ENCODE data around the gene SORBS1. TPM values are rescaled to one million over a fixed set of nuclear protein-coding genes. Genes with fewer than 3 reads are reported as not detected.

SORBS1 gene
- total and polyA plus RNA-seq, 2 of the 13 experiments (the other 11 are each of a cell fraction or from before 2014, with no cell fraction given) = 16.8 to 39.8 TPM

DNA sequence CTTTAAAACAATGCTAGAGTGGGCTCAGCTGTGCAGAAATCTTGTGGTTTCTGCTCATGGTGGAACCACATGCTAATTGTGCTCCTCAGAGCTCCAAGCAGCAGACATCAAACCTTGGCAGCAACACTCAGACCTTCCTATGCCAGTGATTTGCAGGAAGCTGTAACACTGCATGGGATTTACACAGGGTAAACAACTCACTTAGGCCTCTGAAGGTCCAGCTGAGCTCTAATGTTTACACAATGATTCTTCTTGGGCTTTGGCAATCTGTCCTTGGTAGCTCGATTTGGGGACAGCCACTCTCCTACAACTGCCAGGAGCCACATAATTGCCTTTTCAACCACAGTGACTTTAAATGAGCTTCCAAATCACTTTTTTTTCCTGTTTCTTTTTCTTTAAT lies 172.6 kb downstream of the SORBS1 start (continued):
- TF ChIP-seq ZMYM4 (CRISPR knock-in tag; IDR thresholded peaks at IDR 0.05) = 0 out of 2 replicates have a peak, but pooled peaks have one; percentile 28
- no peak for TF ChIP-seq CEBPZ (IDR thresholded peaks at IDR 0.05; ENCODE audit: low read length)
- no peak for TF ChIP-seq PHF5A (CRISPR knock-in tag; IDR thresholded peaks at IDR 0.05; ENCODE audit: low read depth, unreplicated experiment)
- TF ChIP-seq, protein P1, sequence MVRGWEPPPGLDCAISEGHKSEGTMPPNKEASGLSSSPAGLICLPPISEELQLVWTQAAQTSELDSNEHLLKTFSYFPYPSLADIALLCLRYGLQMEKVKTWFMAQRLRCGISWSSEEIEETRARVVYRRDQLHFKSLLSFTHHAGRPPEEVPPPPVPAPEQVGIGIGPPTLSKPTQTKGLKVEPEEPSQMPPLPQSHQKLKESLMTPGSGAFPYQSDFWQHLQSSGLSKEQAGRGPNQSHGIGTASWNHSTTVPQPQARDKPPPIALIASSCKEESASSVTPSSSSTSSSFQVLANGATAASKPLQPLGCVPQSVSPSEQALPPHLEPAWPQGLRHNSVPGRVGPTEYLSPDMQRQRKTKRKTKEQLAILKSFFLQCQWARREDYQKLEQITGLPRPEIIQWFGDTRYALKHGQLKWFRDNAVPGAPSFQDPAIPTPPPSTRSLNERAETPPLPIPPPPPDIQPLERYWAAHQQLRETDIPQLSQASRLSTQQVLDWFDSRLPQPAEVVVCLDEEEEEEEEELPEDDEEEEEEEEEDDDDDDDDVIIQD (CRISPR knock-in tag; IDR thresholded peaks at IDR 0.05; ENCODE audit: low read depth) = peak; percentile 80
- no peak for TF ChIP-seq ZNF224 (CRISPR knock-in tag; IDR thresholded peaks at IDR 0.05)
- TF ChIP-seq, protein P2, sequence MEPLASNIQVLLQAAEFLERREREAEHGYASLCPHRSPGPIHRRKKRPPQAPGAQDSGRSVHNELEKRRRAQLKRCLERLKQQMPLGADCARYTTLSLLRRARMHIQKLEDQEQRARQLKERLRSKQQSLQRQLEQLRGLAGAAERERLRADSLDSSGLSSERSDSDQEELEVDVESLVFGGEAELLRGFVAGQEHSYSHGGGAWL (CRISPR knock-in tag; IDR thresholded peaks at IDR 0.05) = no peak
- no peak for TF ChIP-seq ZNF20 (CRISPR knock-in tag; IDR thresholded peaks at IDR 0.05)
- TF ChIP-seq, protein P3, sequence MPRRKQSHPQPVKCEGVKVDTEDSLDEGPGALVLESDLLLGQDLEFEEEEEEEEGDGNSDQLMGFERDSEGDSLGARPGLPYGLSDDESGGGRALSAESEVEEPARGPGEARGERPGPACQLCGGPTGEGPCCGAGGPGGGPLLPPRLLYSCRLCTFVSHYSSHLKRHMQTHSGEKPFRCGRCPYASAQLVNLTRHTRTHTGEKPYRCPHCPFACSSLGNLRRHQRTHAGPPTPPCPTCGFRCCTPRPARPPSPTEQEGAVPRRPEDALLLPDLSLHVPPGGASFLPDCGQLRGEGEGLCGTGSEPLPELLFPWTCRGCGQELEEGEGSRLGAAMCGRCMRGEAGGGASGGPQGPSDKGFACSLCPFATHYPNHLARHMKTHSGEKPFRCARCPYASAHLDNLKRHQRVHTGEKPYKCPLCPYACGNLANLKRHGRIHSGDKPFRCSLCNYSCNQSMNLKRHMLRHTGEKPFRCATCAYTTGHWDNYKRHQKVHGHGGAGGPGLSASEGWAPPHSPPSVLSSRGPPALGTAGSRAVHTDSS (CRISPR knock-in tag; conservative IDR thresholded peaks at IDR 0.05) = no peak
- no peak for TF ChIP-seq SETDB1 (CRISPR knock-in tag; IDR thresholded peaks at IDR 0.05; ENCODE audit: borderline replicate concordance)
- no peak; the same call in 1 of the 2 replicates for TF ChIP-seq ZNF121 (CRISPR knock-in tag; IDR thresholded peaks at IDR 0.05)
- peak; percentile 47; the same call in 1 of the 2 replicates for TF ChIP-seq CBX5 (CRISPR knock-in tag; IDR thresholded peaks at IDR 0.05; ENCODE audit: borderline replicate concordance)
- peak; percentile 74 for TF ChIP-seq TARDBP (CRISPR knock-in tag; IDR thresholded peaks at IDR 0.05)
- no peak for TF ChIP-seq TEF (CRISPR knock-in tag; IDR thresholded peaks at IDR 0.05)
- peak; percentile 77; the same call in 1 of the 2 replicates for TF ChIP-seq FOXK1 (CRISPR knock-in tag; IDR thresholded peaks at IDR 0.05; ENCODE audit: borderline replicate concordance, low read depth)
- no peak for TF ChIP-seq ZNF7 (CRISPR knock-in tag; IDR thresholded peaks at IDR 0.05)
- TF ChIP-seq, protein P4, sequence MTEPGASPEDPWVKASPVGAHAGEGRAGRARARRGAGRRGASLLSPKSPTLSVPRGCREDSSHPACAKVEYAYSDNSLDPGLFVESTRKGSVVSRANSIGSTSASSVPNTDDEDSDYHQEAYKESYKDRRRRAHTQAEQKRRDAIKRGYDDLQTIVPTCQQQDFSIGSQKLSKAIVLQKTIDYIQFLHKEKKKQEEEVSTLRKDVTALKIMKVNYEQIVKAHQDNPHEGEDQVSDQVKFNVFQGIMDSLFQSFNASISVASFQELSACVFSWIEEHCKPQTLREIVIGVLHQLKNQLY (CRISPR knock-in tag; IDR thresholded peaks at IDR 0.05) = 0 out of 2 replicates have a peak, but pooled peaks have one; percentile 47
- peak; percentile 64; the same call in 1 of the 2 replicates for TF ChIP-seq ZNF331 (CRISPR knock-in tag; IDR thresholded peaks at IDR 0.05)
- TF ChIP-seq ATF2 (CRISPR knock-in tag; IDR thresholded peaks at IDR 0.05) = 0 out of 2 replicates have a peak, but pooled peaks have one; percentile 47
